ENCODE measurements around the gene EME2. TPM values are rescaled to one million over a fixed set of nuclear protein-coding genes. Genes with fewer than 3 reads are reported as not detected.

Gene EME2
- total RNA-seq, 1 experiment from 2014 or later, result 19.5 TPM

DNA sequence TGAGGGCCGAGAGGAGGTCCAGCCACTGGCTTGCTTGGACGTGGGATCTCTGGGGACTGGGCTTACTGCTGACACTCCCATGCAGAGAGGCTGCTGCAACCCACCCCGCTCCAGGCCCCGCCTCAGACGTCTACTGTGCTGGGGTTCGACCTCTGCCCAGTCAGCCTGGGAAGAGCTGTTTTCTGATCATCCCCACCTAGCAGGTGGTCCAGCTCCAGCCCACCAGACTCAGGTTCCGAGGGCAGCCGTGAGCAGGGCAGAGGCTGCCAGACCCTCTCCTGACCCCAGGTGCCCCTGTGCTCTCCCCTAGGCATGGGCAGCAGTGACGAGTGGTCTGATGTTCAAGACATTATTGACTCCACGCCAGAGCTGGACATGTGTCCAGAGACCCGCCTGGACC lies 24.7 kb upstream of the EME2 start:
- Histone ChIP-seq H3K36me3 (ENCODE audit: insufficient read depth, low read length, poor library complexity, severe bottlenecking) (peaks cover 19% of the 10 kb centered on the region), H3K4me1 (ENCODE audit: insufficient read depth, low read length, poor library complexity, severe bottlenecking) (no peaks in the 10 kb centered on the region), H3K4me3 (ENCODE audit: low read depth, low read length, poor library complexity, severe bottlenecking) (no peak overlapping the region), H3K9me3 (ENCODE audit: low read depth, low read length, poor library complexity, severe bottlenecking) (no peaks in the 10 kb centered on the region), H3K27me3 (replicated peaks; ENCODE audit: insufficient read depth, low read depth, low read length, poor library complexity) (no peaks in the 10 kb centered on the region), H3K27ac (ENCODE audit: low read depth, low read length, poor library complexity, severe bottlenecking) (no peak overlapping the region)
- intact Hi-C loops (cut with micrococcal nuclease; ENCODE audit: unreplicated experiment), result no loop called here
- ChIA-PET POLR2A (ENCODE audit: low non-redundant PET) (no interaction called here), CTCF (no interaction called here)
- TF ChIP-seq CTCF (conservative IDR thresholded peaks at IDR 0.05; ENCODE audit: low read depth, low read length), result no peak
- TF ChIP-seq EZH2 (IDR thresholded peaks at IDR 0.05; ENCODE audit: borderline replicate concordance, low read depth, low read length, poor library complexity, severe bottlenecking), result no peak
- no TSS peak for BruUV-seq (replicated peaks)
- DNase-seq (ENCODE audit: low spot score), result no peak

DNA sequence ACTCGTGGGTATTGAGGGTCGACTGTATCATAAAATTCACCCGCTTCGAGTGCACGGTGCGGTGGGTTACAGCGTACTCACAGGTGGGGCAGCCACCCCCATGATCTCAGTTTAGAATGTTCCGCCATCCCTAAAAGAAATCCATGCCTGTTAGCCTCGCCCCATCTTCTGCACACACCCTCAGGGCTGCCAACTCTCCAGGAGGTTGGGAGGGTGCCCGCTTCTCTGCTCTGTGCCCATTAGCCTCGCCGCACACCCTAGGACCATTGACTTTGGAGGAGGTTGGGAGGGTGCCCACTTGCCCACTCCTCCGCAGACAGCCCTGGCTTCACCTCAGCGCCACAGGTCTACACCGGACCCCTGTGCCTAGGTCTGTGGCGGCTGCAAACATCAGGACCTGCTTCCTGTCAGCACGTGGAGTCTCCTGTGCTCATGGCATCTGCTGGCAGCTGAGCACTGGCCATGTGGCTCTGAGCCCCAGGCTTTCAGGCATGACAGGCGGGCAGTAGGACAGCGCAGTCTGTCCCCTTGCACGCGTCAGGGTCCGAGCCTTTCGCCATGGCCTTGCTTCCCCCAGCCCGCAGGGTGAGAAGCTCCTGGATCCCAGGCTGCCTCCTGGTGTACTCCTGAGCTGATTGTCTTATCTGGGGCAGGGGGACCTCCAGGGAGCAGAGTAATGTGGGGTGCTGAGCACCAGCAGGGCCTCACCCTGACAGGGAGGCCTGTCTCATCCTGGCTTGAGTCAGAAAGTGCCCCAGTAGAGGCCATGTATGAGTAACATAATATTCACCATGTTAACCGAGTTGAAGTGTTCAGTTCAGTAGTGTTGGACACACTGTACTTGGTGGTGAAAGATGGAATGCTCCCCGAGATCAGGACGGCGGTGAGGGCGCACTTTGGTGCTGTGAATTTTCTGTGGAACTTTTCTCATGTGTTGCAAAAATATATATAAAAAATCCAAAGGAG lies 23.2 kb upstream of the EME2 start:
- Histone ChIP-seq H3K4me1 (ENCODE audit: insufficient read depth, low read length, poor library complexity, severe bottlenecking) (no peaks in the 10 kb centered on the region), H3K36me3 (ENCODE audit: insufficient read depth, low read length, poor library complexity, severe bottlenecking) (peaks cover 17% of the 10 kb centered on the region), H3K4me3 (ENCODE audit: low read depth, low read length, poor library complexity, severe bottlenecking) (no peak overlapping the region), H3K27ac (ENCODE audit: low read depth, low read length, poor library complexity, severe bottlenecking) (no peak overlapping the region), H3K27me3 (replicated peaks; ENCODE audit: insufficient read depth, low read depth, low read length, poor library complexity) (no peaks in the 10 kb centered on the region), H3K9me3 (ENCODE audit: low read depth, low read length, poor library complexity, severe bottlenecking) (no peaks in the 10 kb centered on the region)
- TF ChIP-seq CTCF (conservative IDR thresholded peaks at IDR 0.05; ENCODE audit: low read depth, low read length), result no peak
- POLR2A ChIA-PET (ENCODE audit: low non-redundant PET), result no interaction called here
- CTCF ChIA-PET, result no interaction called here
- BruUV-seq (replicated peaks), result no TSS peak
- DNase-seq (ENCODE audit: low spot score), result no peak
- intact Hi-C loops (cut with micrococcal nuclease; ENCODE audit: unreplicated experiment), result no loop called here

DNA sequence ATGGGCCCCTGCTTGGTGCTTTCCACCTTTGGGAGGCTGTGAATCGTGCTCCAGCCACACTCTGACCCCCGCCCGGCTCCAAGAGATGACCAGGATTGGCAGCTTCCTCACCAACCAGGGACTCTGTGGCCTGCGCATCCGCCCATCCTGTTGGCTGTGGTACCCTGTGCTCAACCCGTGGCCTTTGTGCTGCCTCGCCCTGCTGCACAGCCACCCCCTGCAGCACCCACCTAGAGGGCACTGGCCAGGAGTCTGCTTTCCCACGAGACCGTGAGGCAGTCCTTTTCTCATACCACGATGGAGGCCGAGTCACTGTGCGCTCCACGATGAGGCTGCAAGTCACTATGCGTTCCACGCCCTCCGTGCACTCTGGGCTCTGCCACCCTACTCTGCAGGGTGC lies 20.7 kb upstream of the EME2 start:
- no TSS peak for BruUV-seq (replicated peaks)
- intact Hi-C loops (cut with micrococcal nuclease; ENCODE audit: unreplicated experiment), result no loop called here
- no peak for TF ChIP-seq EZH2 (IDR thresholded peaks at IDR 0.05; ENCODE audit: borderline replicate concordance, low read depth, low read length, poor library complexity, severe bottlenecking)
- no peak for TF ChIP-seq CTCF (conservative IDR thresholded peaks at IDR 0.05; ENCODE audit: low read depth, low read length)
- Histone ChIP-seq H3K36me3 (ENCODE audit: insufficient read depth, low read length, poor library complexity, severe bottlenecking) (peaks cover 17% of the 10 kb centered on the region), H3K4me1 (ENCODE audit: insufficient read depth, low read length, poor library complexity, severe bottlenecking) (no peaks in the 10 kb centered on the region), H3K9me3 (ENCODE audit: low read depth, low read length, poor library complexity, severe bottlenecking) (no peaks in the 10 kb centered on the region), H3K27me3 (replicated peaks; ENCODE audit: insufficient read depth, low read depth, low read length, poor library complexity) (no peaks in the 10 kb centered on the region), H3K4me3 (ENCODE audit: low read depth, low read length, poor library complexity, severe bottlenecking) (no peak overlapping the region), H3K27ac (ENCODE audit: low read depth, low read length, poor library complexity, severe bottlenecking) (no peak overlapping the region)
- POLR2A ChIA-PET (ENCODE audit: low non-redundant PET), result no interaction called here
- CTCF ChIA-PET, result no interaction called here
- DNase-seq (ENCODE audit: low spot score), result no peak

Data from A673 (cell line).